Measurements from ENCODE around the gene STPG2.

The STPG2 gene

GRCh38 chr4:97759785-97760184 lies 383.5 kb downstream of the STPG2 start:
- no peak overlapping the region for H3K9ac ChIP-seq (ENCODE audit: low read length)
- H3K18ac ChIP-seq (ENCODE audit: low read depth in 1 of 2, low read length in 2 of 2): no peak overlapping the region
- H2BK120ac ChIP-seq (ENCODE audit: low read depth, low read length): no peak overlapping the region
- H2BK5ac ChIP-seq (ENCODE audit: low read depth, low read length, poor library complexity, severe bottlenecking): no peak overlapping the region
- no peak overlapping the region for H4K8ac ChIP-seq (ENCODE audit: low read length)
- H3K4me3 ChIP-seq (ENCODE audit: insufficient read depth in 1 of 2, low read depth in 1 of 2, low read length in 2 of 2): no peak overlapping the region
- no peaks in the 10 kb centered on the region for H3K27me3 ChIP-seq (ENCODE audit: control insufficient read depth in 1 of 2, insufficient read depth in 1 of 2, low read length in 2 of 2)
- DNase-seq: no peak
- no peaks in the 10 kb centered on the region for H3K36me3 ChIP-seq (ENCODE audit: control insufficient read depth in 1 of 2, insufficient read depth in 2 of 2, low read depth in 1 of 2, low read length in 2 of 2)
- H3K4me2 ChIP-seq (ENCODE audit: low read length, poor library complexity, severe bottlenecking): no peak overlapping the region
- H3K79me1 ChIP-seq (replicated peaks; ENCODE audit: low read length, poor library complexity, severe bottlenecking): no peaks in the 10 kb centered on the region
- H3K27ac ChIP-seq (ENCODE audit: low read length, poor library complexity, severe bottlenecking): no peak overlapping the region
- no peak overlapping the region for H3K23ac ChIP-seq (ENCODE audit: low read length in 2 of 2)
- H3K14ac ChIP-seq (ENCODE audit: low read length in 2 of 2): no peak overlapping the region
- H4K91ac ChIP-seq (ENCODE audit: low read length): no peak overlapping the region
- H3K4ac ChIP-seq (ENCODE audit: low read depth in 1 of 2, low read length in 2 of 2): no peak overlapping the region
- no peaks in the 10 kb centered on the region for H3K4me1 ChIP-seq (ENCODE audit: control insufficient read depth, insufficient read depth, low read depth, low read length)
- WGBS: 88% methylated on average over 2 of the region's 2 CpGs
- no peak overlapping the region for H2BK15ac ChIP-seq (ENCODE audit: low read depth, poor library complexity, severe bottlenecking)
- no peak overlapping the region for H2BK12ac ChIP-seq (ENCODE audit: low read length in 2 of 2)
- no peak overlapping the region for H2AK5ac ChIP-seq (ENCODE audit: low read length, severe bottlenecking)
- H2AFZ ChIP-seq (ENCODE audit: low read depth, low read length): no peak overlapping the region
- H3K9me3 ChIP-seq (ENCODE audit: control insufficient read depth, low read length): no peaks in the 10 kb centered on the region

DNA sequence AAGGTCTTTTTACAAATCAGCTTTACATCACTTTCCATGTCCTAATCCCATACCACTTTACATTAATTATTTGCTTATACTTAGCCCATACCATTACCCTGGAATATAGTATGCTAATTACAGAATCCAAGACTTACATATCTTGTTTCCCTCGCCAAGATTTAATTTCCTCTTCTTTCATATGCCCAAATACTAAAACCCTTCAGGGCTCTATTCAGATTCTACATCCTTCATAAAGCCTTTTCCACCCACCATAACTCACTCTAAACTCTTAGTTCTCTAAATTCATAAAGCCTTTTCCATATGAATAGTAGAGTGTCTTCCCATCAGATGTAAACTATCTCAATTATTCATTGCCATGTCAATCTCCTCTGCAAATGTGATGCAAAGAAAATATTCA lies 390.7 kb downstream of the STPG2 start:
- H2BK12ac ChIP-seq (ENCODE audit: low read length in 2 of 2): no peak overlapping the region

DNA sequence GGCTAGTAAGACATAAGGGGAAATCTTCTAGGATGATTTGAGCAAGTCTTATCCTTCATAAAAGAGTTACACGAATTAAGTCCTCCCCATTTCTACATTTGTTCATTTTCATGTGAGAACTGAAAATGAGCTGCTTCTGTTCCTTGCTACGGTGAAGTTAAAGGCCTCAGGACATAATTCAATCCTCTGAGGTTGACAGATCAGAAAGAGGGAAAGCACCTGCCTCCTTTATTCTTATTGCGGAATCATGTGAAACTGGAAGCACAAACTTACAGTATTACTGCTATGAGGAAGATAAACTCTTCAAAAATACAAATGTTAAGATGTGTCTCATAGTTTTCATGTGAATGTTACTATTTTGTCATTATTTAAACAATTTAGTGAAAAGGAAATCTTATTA lies 395.3 kb downstream of the STPG2 start:
- Histone ChIP-seq H3K4me3 (ENCODE audit: insufficient read depth in 1 of 2, low read depth in 1 of 2, low read length in 2 of 2) (no peak overlapping the region), H3K4ac (ENCODE audit: low read depth in 1 of 2, low read length in 2 of 2) (no peak overlapping the region)
- 71% methylated on average over 2 of the region's 3 CpGs for WGBS

More for the DNA sequence above, 390.7 kb downstream of the STPG2 start:
- Histone ChIP-seq H2BK120ac (ENCODE audit: low read depth, low read length) (no peak overlapping the region), H4K8ac (ENCODE audit: low read length) (no peak overlapping the region), H3K23ac (ENCODE audit: low read length in 2 of 2) (no peak overlapping the region), H3K4ac (ENCODE audit: low read depth in 1 of 2, low read length in 2 of 2) (no peak overlapping the region), H3K4me2 (ENCODE audit: low read length, poor library complexity, severe bottlenecking) (no peak overlapping the region), H3K79me1 (replicated peaks; ENCODE audit: low read length, poor library complexity, severe bottlenecking) (no peaks in the 10 kb centered on the region), H2AK5ac (ENCODE audit: low read length, severe bottlenecking) (no peak overlapping the region), H2BK15ac (ENCODE audit: low read depth, poor library complexity, severe bottlenecking) (no peak overlapping the region), H3K36me3 (ENCODE audit: control insufficient read depth in 1 of 2, insufficient read depth in 2 of 2, low read depth in 1 of 2, low read length in 2 of 2) (no peaks in the 10 kb centered on the region), H3K4me3 (ENCODE audit: insufficient read depth in 1 of 2, low read depth in 1 of 2, low read length in 2 of 2) (no peak overlapping the region), H2BK5ac (ENCODE audit: low read depth, low read length, poor library complexity, severe bottlenecking) (no peak overlapping the region), H3K27ac (ENCODE audit: low read length, poor library complexity, severe bottlenecking) (no peak overlapping the region), H3K9ac (ENCODE audit: low read length) (no peak overlapping the region), H3K27me3 (ENCODE audit: control insufficient read depth in 1 of 2, insufficient read depth in 1 of 2, low read length in 2 of 2) (no peaks in the 10 kb centered on the region), H3K4me1 (ENCODE audit: control insufficient read depth, insufficient read depth, low read depth, low read length) (no peaks in the 10 kb centered on the region), H3K18ac (ENCODE audit: low read depth in 1 of 2, low read length in 2 of 2) (no peak overlapping the region), H2AFZ (ENCODE audit: low read depth, low read length) (no peak overlapping the region), H4K91ac (ENCODE audit: low read length) (no peak overlapping the region), H3K14ac (ENCODE audit: low read length in 2 of 2) (no peak overlapping the region), H3K9me3 (ENCODE audit: control insufficient read depth, low read length) (no peaks in the 10 kb centered on the region)
- DNase-seq: no peak
- 68% methylated on average over 1 of the region's 1 CpG for WGBS

GRCh38 chr4:97720869-97721432 lies 422.3 kb downstream of the STPG2 start:
- no peak overlapping the region for H3K27ac ChIP-seq (ENCODE audit: low read length, poor library complexity, severe bottlenecking)
- H3K4me1 ChIP-seq (ENCODE audit: control insufficient read depth, insufficient read depth, low read depth, low read length): no peaks in the 10 kb centered on the region
- no peaks in the 10 kb centered on the region for H3K36me3 ChIP-seq (ENCODE audit: control insufficient read depth in 1 of 2, insufficient read depth in 2 of 2, low read depth in 1 of 2, low read length in 2 of 2)
- no peak overlapping the region for H3K4ac ChIP-seq (ENCODE audit: low read depth in 1 of 2, low read length in 2 of 2)
- H2AFZ ChIP-seq (ENCODE audit: low read depth, low read length): no peak overlapping the region
- H2BK12ac ChIP-seq (ENCODE audit: low read length in 2 of 2): no peak overlapping the region
- H3K79me1 ChIP-seq (replicated peaks; ENCODE audit: low read length, poor library complexity, severe bottlenecking): no peaks in the 10 kb centered on the region
- H2BK15ac ChIP-seq (ENCODE audit: low read depth, poor library complexity, severe bottlenecking): no peak overlapping the region
- no peak overlapping the region for H4K91ac ChIP-seq (ENCODE audit: low read length)
- H2BK5ac ChIP-seq (ENCODE audit: low read depth, low read length, poor library complexity, severe bottlenecking): no peak overlapping the region
- no peak overlapping the region for H3K4me2 ChIP-seq (ENCODE audit: low read length, poor library complexity, severe bottlenecking)
- H3K14ac ChIP-seq (ENCODE audit: low read length in 2 of 2): no peak overlapping the region
- no peaks in the 10 kb centered on the region for H3K9me3 ChIP-seq (ENCODE audit: control insufficient read depth, low read length)
- H2AK5ac ChIP-seq (ENCODE audit: low read length, severe bottlenecking): no peak overlapping the region
- no peaks in the 10 kb centered on the region for H3K27me3 ChIP-seq (ENCODE audit: control insufficient read depth in 1 of 2, insufficient read depth in 1 of 2, low read length in 2 of 2)
- H3K18ac ChIP-seq (ENCODE audit: low read depth in 1 of 2, low read length in 2 of 2): no peak overlapping the region
- H3K4me3 ChIP-seq (ENCODE audit: insufficient read depth in 1 of 2, low read depth in 1 of 2, low read length in 2 of 2): no peak overlapping the region
- no peak overlapping the region for H3K23ac ChIP-seq (ENCODE audit: low read length in 2 of 2)
- 54% methylated on average over 3 of the region's 4 CpGs for WGBS
- DNase-seq: peak; percentile 9
- no peak overlapping the region for H2BK120ac ChIP-seq (ENCODE audit: low read depth, low read length)
- no peak overlapping the region for H4K8ac ChIP-seq (ENCODE audit: low read length)
- H3K9ac ChIP-seq (ENCODE audit: low read length): no peak overlapping the region

More for the DNA sequence above, 395.3 kb downstream of the STPG2 start:
- H2BK15ac ChIP-seq (ENCODE audit: low read depth, poor library complexity, severe bottlenecking): no peak overlapping the region
- H3K27me3 ChIP-seq (ENCODE audit: control insufficient read depth in 1 of 2, insufficient read depth in 1 of 2, low read length in 2 of 2): no peaks in the 10 kb centered on the region
- H4K8ac ChIP-seq (ENCODE audit: low read length): no peak overlapping the region
- H2BK5ac ChIP-seq (ENCODE audit: low read depth, low read length, poor library complexity, severe bottlenecking): no peak overlapping the region
- H2BK12ac ChIP-seq (ENCODE audit: low read length in 2 of 2): no peak overlapping the region
- no peak overlapping the region for H3K23ac ChIP-seq (ENCODE audit: low read length in 2 of 2)
- H3K4me2 ChIP-seq (ENCODE audit: low read length, poor library complexity, severe bottlenecking): no peak overlapping the region
- no peak overlapping the region for H3K14ac ChIP-seq (ENCODE audit: low read length in 2 of 2)
- H3K36me3 ChIP-seq (ENCODE audit: control insufficient read depth in 1 of 2, insufficient read depth in 2 of 2, low read depth in 1 of 2, low read length in 2 of 2): no peaks in the 10 kb centered on the region
- no peak overlapping the region for H3K18ac ChIP-seq (ENCODE audit: low read depth in 1 of 2, low read length in 2 of 2)
- H3K4me1 ChIP-seq (ENCODE audit: control insufficient read depth, insufficient read depth, low read depth, low read length): no peaks in the 10 kb centered on the region
- no peaks in the 10 kb centered on the region for H3K9me3 ChIP-seq (ENCODE audit: control insufficient read depth, low read length)
- H2AFZ ChIP-seq (ENCODE audit: low read depth, low read length): no peak overlapping the region
- no peak overlapping the region for H2BK120ac ChIP-seq (ENCODE audit: low read depth, low read length)
- H3K27ac ChIP-seq (ENCODE audit: low read length, poor library complexity, severe bottlenecking): no peak overlapping the region
- no peak for DNase-seq
- no peak overlapping the region for H2AK5ac ChIP-seq (ENCODE audit: low read length, severe bottlenecking)
- H3K79me1 ChIP-seq (replicated peaks; ENCODE audit: low read length, poor library complexity, severe bottlenecking): no peaks in the 10 kb centered on the region
- no peak overlapping the region for H4K91ac ChIP-seq (ENCODE audit: low read length)
- H3K9ac ChIP-seq (ENCODE audit: low read length): no peak overlapping the region
